Colonic mucosa (tissue), 4 donors: ENCODE data around the gene SLC38A3. TPM values are rescaled to one million over a fixed set of nuclear protein-coding genes. Genes with fewer than 3 reads are reported as not detected.
A peak's percentile ranks its signal among the peaks of the same experiment; 100 is the strongest.

Experiments used
- DNase-seq: peaks from one replicate; pipeline ENCODE4 v3.0.0-alpha.2; 2020
- H3K27ac ChIP-seq: fragments of 200-600 bp; one replicate; pipeline ENCODE4 v1.8.0; 2021
- H3K27me3 ChIP-seq: fragments of 200-600 bp; one replicate; pipeline ENCODE4 v1.8.0; 2021
- H3K36me3 ChIP-seq: fragments of 200-600 bp; one replicate; pipeline ENCODE4 v1.8.0; 2021
- H3K4me1 ChIP-seq: fragments of 200-600 bp; one replicate; pipeline ENCODE4 v1.8.0; 2021; ENCODE audit warnings: mild to moderate bottlenecking
- H3K4me3 ChIP-seq: fragments of 200-600 bp; one replicate; pipeline ENCODE4 v1.8.0; 2021
- H3K9ac ChIP-seq, 2 donors: one replicate each; pipeline ENCODE4 v1.7.0; 2013; ENCODE audit warnings: control low read depth in 2 of 2, low read depth in 2 of 2, low read length in 2 of 2
- H3K9me3 ChIP-seq: fragments of 200-600 bp; one replicate; pipeline ENCODE4 v1.8.0; 2021
- intact Hi-C: fragments of 100-400 bp; cut with DNase I; formaldehyde crosslinking; loops from one replicate; pipeline ENCODE4 v1.14.1; 2022
- total RNA-seq, 2 donors: library from RNA; stranded (reverse); fragmentation: NEBNext Ultra II Directional in 1 of 2; extraction: Animal tissue kit (Norgen Biotek cat#: 25700) in 1 of 2; gene quantifications; one replicate each; pipeline ENCODE4 v1.2.1, GENCODE V29; 2021
- TF ChIP-seq, protein P1 (sequence below): fragments of 200-600 bp; IDR thresholded peaks from one replicate; pipeline ENCODE4 v1.8.0; 2022; ENCODE audit warnings: antibody characterized with exemption, mild to moderate bottlenecking
- donor health status: healthy.
- donor health status: DM: no; HTN: no; CAD: no.
- donor health status: DM: no; HTN: no; CAD: no.

The SLC38A3 gene
- total RNA-seq, 2 donors from 2014 or later = 0.24 to 0.40 TPM

DNA sequence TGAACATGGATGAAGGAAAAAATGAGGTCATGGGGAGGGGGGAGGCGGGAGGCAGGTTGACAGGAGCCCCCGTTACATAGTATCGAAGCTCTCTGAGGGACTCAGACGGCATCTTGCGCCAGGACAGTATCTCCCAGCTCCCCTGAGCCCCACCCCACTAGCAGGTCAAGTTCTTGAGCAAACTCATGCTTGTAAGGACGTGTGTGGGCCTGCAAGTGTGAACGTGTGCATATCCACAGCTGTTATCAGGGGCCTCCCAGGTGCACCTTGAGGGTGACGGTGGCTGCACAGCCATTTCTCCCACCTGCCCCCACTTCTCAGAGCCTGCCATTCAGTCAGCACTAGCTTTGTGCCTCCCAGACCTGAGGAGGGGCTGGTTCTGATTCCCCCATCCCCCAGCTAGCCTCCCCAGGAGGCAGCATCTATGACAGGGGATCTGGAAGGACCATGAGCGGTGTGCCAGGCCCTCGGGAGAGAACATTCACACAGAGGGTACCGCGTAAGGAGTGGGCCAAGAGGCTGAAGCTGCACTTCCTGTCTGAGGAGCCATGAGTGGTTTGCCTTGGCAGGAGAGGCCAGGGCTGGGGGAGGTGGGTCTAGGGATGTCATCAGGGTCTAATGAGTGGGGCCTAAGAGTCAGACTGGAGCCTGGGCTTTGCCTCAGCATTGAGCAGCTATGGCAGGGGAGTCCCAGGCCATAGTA is 47.1 kb upstream of the SLC38A3 start:
- Histone ChIP-seq H3K9ac (peak overlapping the region in 1 of 2 donors; percentile 81), H3K4me1 (peaks cover 24% of the 10 kb centered on the region), H3K4me3 (no peak overlapping the region), H3K27me3 (no peaks in the 10 kb centered on the region), H3K9me3 (no peaks in the 10 kb centered on the region), H3K27ac (no peak overlapping the region), H3K36me3 (no peaks in the 10 kb centered on the region)
- DNase-seq = no peak
- TF ChIP-seq, protein P1, sequence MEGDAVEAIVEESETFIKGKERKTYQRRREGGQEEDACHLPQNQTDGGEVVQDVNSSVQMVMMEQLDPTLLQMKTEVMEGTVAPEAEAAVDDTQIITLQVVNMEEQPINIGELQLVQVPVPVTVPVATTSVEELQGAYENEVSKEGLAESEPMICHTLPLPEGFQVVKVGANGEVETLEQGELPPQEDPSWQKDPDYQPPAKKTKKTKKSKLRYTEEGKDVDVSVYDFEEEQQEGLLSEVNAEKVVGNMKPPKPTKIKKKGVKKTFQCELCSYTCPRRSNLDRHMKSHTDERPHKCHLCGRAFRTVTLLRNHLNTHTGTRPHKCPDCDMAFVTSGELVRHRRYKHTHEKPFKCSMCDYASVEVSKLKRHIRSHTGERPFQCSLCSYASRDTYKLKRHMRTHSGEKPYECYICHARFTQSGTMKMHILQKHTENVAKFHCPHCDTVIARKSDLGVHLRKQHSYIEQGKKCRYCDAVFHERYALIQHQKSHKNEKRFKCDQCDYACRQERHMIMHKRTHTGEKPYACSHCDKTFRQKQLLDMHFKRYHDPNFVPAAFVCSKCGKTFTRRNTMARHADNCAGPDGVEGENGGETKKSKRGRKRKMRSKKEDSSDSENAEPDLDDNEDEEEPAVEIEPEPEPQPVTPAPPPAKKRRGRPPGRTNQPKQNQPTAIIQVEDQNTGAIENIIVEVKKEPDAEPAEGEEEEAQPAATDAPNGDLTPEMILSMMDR = no peak
- intact Hi-C loops = no loop called here

GRCh38 chr3:50158530-50159146 is 46.4 kb upstream of the SLC38A3 start:
- Histone ChIP-seq H3K4me1 (peaks cover 24% of the 10 kb centered on the region), H3K9ac (peak overlapping the region in 1 of 2 donors; percentile 3)

DNA sequence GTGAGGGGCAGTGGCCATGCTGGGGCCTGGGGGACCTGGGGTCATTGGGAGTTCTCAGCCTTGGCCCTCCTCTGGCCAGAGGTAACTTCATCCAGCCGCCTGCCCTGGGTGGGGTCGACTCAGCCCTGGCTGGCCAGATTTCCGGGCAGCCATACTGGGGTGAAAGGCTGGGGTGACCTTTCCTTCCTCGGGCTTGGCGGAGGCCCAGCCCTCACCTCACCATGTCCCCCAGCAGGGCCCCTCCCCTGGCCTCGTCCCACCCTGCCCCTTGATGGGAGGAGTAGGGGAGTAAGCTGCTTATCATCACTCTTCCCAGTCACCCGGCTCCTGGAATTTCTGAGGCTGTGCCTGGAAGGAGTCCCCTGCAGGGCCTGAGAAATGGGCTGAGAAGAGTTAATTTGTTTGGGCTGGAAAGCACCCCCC is 44.5 kb upstream of the SLC38A3 start:
- H3K4me3 ChIP-seq = no peak overlapping the region
- H3K9me3 ChIP-seq = no peaks in the 10 kb centered on the region
- no peak for DNase-seq
- intact Hi-C loops = no loop called here
- peak overlapping the region; percentile 36 for H3K27ac ChIP-seq
- H3K4me1 ChIP-seq = peaks cover 19% of the 10 kb centered on the region
- no peaks in the 10 kb centered on the region for H3K27me3 ChIP-seq
- peak overlapping the region in 1 of 2 donors; percentile 54 for H3K9ac ChIP-seq
- TF ChIP-seq, protein P1 = no peak
- H3K36me3 ChIP-seq = no peaks in the 10 kb centered on the region

More at GRCh38 chr3:50158530-50159146, 46.4 kb upstream of the SLC38A3 start:
- intact Hi-C loops = no loop called here
- Histone ChIP-seq H3K9me3 (no peaks in the 10 kb centered on the region), H3K4me3 (no peak overlapping the region), H3K27me3 (no peaks in the 10 kb centered on the region), H3K36me3 (no peaks in the 10 kb centered on the region), H3K27ac (no peak overlapping the region)
- no peak for DNase-seq
- TF ChIP-seq, protein P1 = no peak

DNA sequence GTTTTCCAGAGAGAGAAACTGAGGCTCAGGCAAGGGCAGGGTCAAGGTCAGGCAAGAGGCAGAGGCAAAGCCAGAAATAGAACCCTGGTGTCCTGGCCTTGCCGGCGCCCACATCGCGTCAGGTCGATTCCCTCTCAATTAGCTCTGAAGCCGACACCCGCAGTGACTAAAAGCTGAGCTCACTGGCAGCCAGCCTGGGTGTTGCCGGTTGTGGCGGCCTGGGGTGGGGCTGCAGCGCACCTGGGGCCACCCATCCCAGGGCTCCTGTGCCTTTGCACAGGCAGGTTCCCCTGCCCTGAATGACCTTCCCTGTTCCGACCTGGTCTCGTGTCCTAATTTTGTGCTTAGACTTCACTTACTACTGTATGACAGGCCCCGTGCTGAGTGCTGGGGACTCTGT is 43.8 kb upstream of the SLC38A3 start:
- peak overlapping the region; percentile 36 for H3K27ac ChIP-seq
- H3K9ac ChIP-seq = peak overlapping the region in 1 of 2 donors; percentile 54
- H3K9me3 ChIP-seq = no peaks in the 10 kb centered on the region
- intact Hi-C loops = no loop called here
- peaks cover 19% of the 10 kb centered on the region for H3K4me1 ChIP-seq
- no peaks in the 10 kb centered on the region for H3K27me3 ChIP-seq
- H3K36me3 ChIP-seq = no peaks in the 10 kb centered on the region
- DNase-seq = peak; percentile 88
- TF ChIP-seq, protein P1 = no peak
- H3K4me3 ChIP-seq = no peak overlapping the region

DNA sequence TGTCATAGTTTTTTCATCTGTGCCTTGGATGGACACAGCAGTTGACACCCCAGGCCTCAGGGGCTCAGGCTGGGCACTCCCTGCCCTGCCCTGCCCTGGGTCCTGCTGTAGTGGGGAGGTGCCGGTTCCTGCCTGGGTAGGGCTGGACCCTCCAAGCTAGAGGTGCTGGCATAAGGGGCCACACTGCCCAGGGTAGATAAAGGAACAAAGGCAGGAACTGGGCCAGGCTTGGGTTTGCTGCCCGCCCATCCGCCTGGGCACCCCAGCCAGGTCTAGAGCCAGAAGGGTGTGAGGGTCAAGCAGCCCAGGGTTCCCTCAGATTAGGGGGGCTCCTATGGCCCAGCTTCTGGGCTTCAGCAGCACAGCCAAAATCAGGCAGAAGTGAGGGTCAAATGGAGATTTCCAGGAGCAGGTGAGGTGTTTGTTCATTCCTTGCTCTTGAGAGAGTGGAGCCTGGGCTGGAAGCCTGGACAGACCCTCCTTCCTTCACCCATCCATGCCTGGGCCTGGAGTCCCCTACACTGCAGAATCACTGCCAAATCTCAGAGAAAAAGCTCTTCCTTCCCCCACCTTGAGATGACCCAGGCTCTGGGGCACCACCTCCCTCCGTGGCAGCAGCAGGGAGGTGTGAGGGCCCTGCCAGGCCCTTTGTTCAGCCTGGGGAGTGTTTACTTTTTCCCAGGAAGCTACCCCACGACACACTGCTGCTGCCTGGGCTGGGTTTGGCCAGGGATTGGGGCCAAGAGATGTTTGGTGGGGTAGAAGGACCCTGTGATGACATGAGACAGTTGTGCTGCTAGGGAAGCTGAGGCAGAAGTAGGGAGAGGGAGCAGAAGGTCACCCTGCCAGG is 42.8 kb upstream of the SLC38A3 start:
- Histone ChIP-seq H3K27me3 (no peaks in the 10 kb centered on the region), H3K36me3 (no peaks in the 10 kb centered on the region), H3K4me3 (no peak overlapping the region), H3K9ac (peak overlapping the region in 1 of 2 donors; percentile 52), H3K9me3 (no peaks in the 10 kb centered on the region), H3K27ac (peak overlapping the region; percentile 13), H3K4me1 (peaks cover 19% of the 10 kb centered on the region)
- intact Hi-C loops = no loop called here
- DNase-seq = no peak
- TF ChIP-seq, protein P1 = no peak
